Fibroblast of peridontal ligament (primary cell): ENCODE measurements around the gene LRRC61.

Experiments used
- DNase-seq: peaks from one replicate; pipeline ENCODE4 v3.0.0-alpha.2; 2010; ENCODE audit errors: extremely low read depth

Gene LRRC61

GRCh38 chr7:150330211-150330885 is 7.2 kb downstream of the LRRC61 start:
- DNase-seq = no peak

GRCh38 chr7:150332852-150333635 is 9.9 kb downstream of the LRRC61 start:
- no peak for DNase-seq

- no peak for DNase-seq
These were observed 10.5 kb downstream of the LRRC61 start for GRCh38 chr7:150333659-150334058.

- no peak for DNase-seq
These were observed 11.0 kb downstream of the LRRC61 start for GRCh38 chr7:150334108-150334507.

GRCh38 chr7:150335108-150335773 is 12.1 kb downstream of the LRRC61 start:
- DNase-seq = peak; percentile 83

GRCh38 chr7:150335774-150336112 is 12.6 kb downstream of the LRRC61 start:
- no peak for DNase-seq

- DNase-seq = no peak
These were observed 13.6 kb downstream of the LRRC61 start for GRCh38 chr7:150336746-150337145.

GRCh38 chr7:150337179-150337578 is 14.0 kb downstream of the LRRC61 start:
- no peak for DNase-seq

- DNase-seq = no peak
These were observed 14.5 kb downstream of the LRRC61 start for GRCh38 chr7:150337659-150338081.

GRCh38 chr7:150338166-150338829 is 15.1 kb downstream of the LRRC61 start:
- no peak for DNase-seq

GRCh38 chr7:150339409-150339809 is 16.3 kb downstream of the LRRC61 start:
- no peak for DNase-seq

GRCh38 chr7:150340024-150340749 is 17.0 kb downstream of the LRRC61 start:
- DNase-seq = peak; percentile 35

GRCh38 chr7:150340875-150341262 is 17.7 kb downstream of the LRRC61 start:
- no peak for DNase-seq

- DNase-seq = no peak
These were observed 18.3 kb downstream of the LRRC61 start, which contains the start of gene RARRES2 for GRCh38 chr7:150341263-150342120. RARRES2 (minus strand) TSS chr7:150341629; CDS start chr7:150340609, 1,020 bp downstream.

- DNase-seq = no peak
These were observed 18.9 kb downstream of the LRRC61 start for GRCh38 chr7:150342121-150342408.

GRCh38 chr7:150343225-150343624 is 20.1 kb downstream of the LRRC61 start:
- no peak for DNase-seq

GRCh38 chr7:150344299-150344698 is 21.1 kb downstream of the LRRC61 start:
- no peak for DNase-seq

- no peak for DNase-seq
These were observed 21.9 kb downstream of the LRRC61 start for GRCh38 chr7:150345012-150345411.

- no peak for DNase-seq
These were observed 23.8 kb downstream of the LRRC61 start for GRCh38 chr7:150346922-150347321.

GRCh38 chr7:150351587-150352194 is 28.5 kb downstream of the LRRC61 start:
- DNase-seq = no peak
